Mucosa of descending colon (tissue), 3 donors: ENCODE results near the gene WASL. TPM values are rescaled to one million over a fixed set of nuclear protein-coding genes. Genes with fewer than 3 reads are reported as not detected.

Experiments used
- ATAC-seq: fragments of 200-7000 bp; cut with Tn5 transposase; one replicate; pipeline ENCODE4 v1.9.1; 2020; ENCODE audit warnings: mild to moderate bottlenecking, moderate library complexity
- DNase-seq, 3 donors: peaks; one replicate each; pipeline ENCODE4 v3.0.0-alpha.2; 2020
- H3K36me3 ChIP-seq: fragments of 200-600 bp; one replicate; pipeline ENCODE4 v1.8.0; 2021; ENCODE audit warnings: low read depth, mild to moderate bottlenecking
- H3K4me1 ChIP-seq: fragments of 200-600 bp; one replicate; pipeline ENCODE4 v1.8.0; 2021; ENCODE audit warnings: low read depth, mild to moderate bottlenecking
- H3K4me3 ChIP-seq: fragments of 200-600 bp; one replicate; pipeline ENCODE4 v1.8.0; 2021; ENCODE audit warnings: mild to moderate bottlenecking
- H3K9me3 ChIP-seq: fragments of 200-600 bp; one replicate; pipeline ENCODE4 v1.8.0; 2021; ENCODE audit warnings: mild to moderate bottlenecking
- CTCF ChIP-seq: fragments of 200-600 bp; IDR thresholded peaks from one replicate; pipeline ENCODE4 v1.8.0; 2022; ENCODE audit warnings: antibody characterized with exemption, mild to moderate bottlenecking
- intact Hi-C, 2 donors: fragments of 100-400 bp; cut with DNase I in 1 of 2; cut with micrococcal nuclease in 1 of 2; formaldehyde crosslinking; loops; one replicate each; pipeline versions ENCODE4 v1.11.0 to v1.11.1; 2022; cut with DNase I, micrococcal nuclease
- total RNA-seq, 3 donors: library from RNA; stranded (reverse); fragmentation: NEBNext Ultra II Directional in 2 of 3; extraction: Animal tissue kit (Norgen Biotek cat#: 25700) in 2 of 3; gene quantifications; one replicate each; pipeline versions ENCODE4 v1.2.1 to v1.2.4, GENCODE V29; 2021 to 2023
- donor health status: DM: no; HTN: no; CAD: no; lungs with moderate emphysema.
- donor health status: DM: no; HTN: no; CAD: no.
- donor health status: DM: no; HTN: yes; CAD: no.

The WASL gene
- total RNA-seq, 3 donors from 2014 or later: 72.4 to 117 (median 90.1) TPM

GRCh38 chr7:123715799-123716198, 33.0 kb downstream of the WASL start:
- peak in 1 of 3 donors; percentile 40 for DNase-seq
- TF ChIP-seq CTCF: no peak
- no peaks in the 10 kb centered on the region for H3K9me3 ChIP-seq
- H3K4me1 ChIP-seq: peaks cover 16% of the 10 kb centered on the region
- intact Hi-C loops: no loop called here
- H3K4me3 ChIP-seq: no peak overlapping the region
- ATAC-seq: peak; percentile 93
- H3K36me3 ChIP-seq: no peaks in the 10 kb centered on the region

- intact Hi-C loops: no loop called here
- H3K4me1 ChIP-seq: peaks cover 16% of the 10 kb centered on the region
- no peaks in the 10 kb centered on the region for H3K36me3 ChIP-seq
- DNase-seq (no peak), ATAC-seq (peak; percentile 52)
- no peaks in the 10 kb centered on the region for H3K9me3 ChIP-seq
- TF ChIP-seq CTCF: no peak
- H3K4me3 ChIP-seq: no peak overlapping the region
Observed at GRCh38 chr7:123715198-123715597, 33.6 kb downstream of the WASL start.

GRCh38 chr7:123714296-123715080, 34.3 kb downstream of the WASL start:
- TF ChIP-seq CTCF: no peak
- Histone ChIP-seq H3K36me3 (no peaks in the 10 kb centered on the region), H3K4me1 (peaks cover 19% of the 10 kb centered on the region), H3K4me3 (no peak overlapping the region), H3K9me3 (no peaks in the 10 kb centered on the region)
- intact Hi-C loops: no loop called here
- no peak for ATAC-seq
- no peak for DNase-seq

- intact Hi-C loops: no loop called here
- no peak for ATAC-seq
- peaks cover 18% of the 10 kb centered on the region for H3K4me1 ChIP-seq
Observed at GRCh38 chr7:123712619-123713018, 36.2 kb downstream of the WASL start.

GRCh38 chr7:123711832-123712293, 36.9 kb downstream of the WASL start:
- intact Hi-C loops: no loop called here
- Histone ChIP-seq H3K9me3 (no peaks in the 10 kb centered on the region), H3K36me3 (no peaks in the 10 kb centered on the region), H3K4me3 (no peak overlapping the region), H3K4me1 (peaks cover 19% of the 10 kb centered on the region)
- TF ChIP-seq CTCF: no peak
- no peak for ATAC-seq
- DNase-seq: no peak

More at GRCh38 chr7:123712619-123713018, 36.2 kb downstream of the WASL start:
- Histone ChIP-seq H3K4me3 (no peak overlapping the region), H3K9me3 (no peaks in the 10 kb centered on the region), H3K36me3 (no peaks in the 10 kb centered on the region)
- no peak for DNase-seq
- TF ChIP-seq CTCF: no peak
